Activated T-cell treated with anti-CD3 and anti-CD28 coated beads, Interleukin-2, amount 50 U/mL, for 72 hours (primary cell): ENCODE measurements around the gene SH3RF3. TPM values are rescaled to one million over a fixed set of nuclear protein-coding genes. Genes with fewer than 3 reads are reported as not detected.

ENCODE experiments used
- ATAC-seq, 2 donors: fragments of 150-1000 bp; cut with Tn5 transposase; replicated peaks in 1 of 2; 2 replicates each; pipeline ENCODE4 v1.10.0; 2021; ENCODE audit warnings: moderate library complexity in 2 of 2, mild to moderate bottlenecking in 1 of 2
- DNase-seq, 2 donors: peaks; one replicate each; pipeline ENCODE4 v3.0.0; 2021 to 2022; ENCODE audit warnings: mixed read lengths in 1 of 2
- H3K27ac Mint-ChIP-seq: one replicate; pipeline ENCODE4 v1.8.0; 2022; ENCODE audit warnings: mild to moderate bottlenecking, moderate library complexity, mixed read lengths
- H3K27me3 Mint-ChIP-seq: one replicate; pipeline ENCODE4 v1.8.0; 2022; ENCODE audit warnings: low read depth, mixed read lengths
- H3K36me3 Mint-ChIP-seq, 2 donors: one replicate each; pipeline ENCODE4 v1.8.0; 2022; ENCODE audit warnings: mixed read lengths in 2 of 2, mild to moderate bottlenecking in 1 of 2; ENCODE audit not compliant: insufficient read depth in 2 of 2
- H3K4me1 Mint-ChIP-seq: one replicate; pipeline ENCODE4 v1.8.0; 2022; ENCODE audit warnings: low read depth, mixed read lengths
- H3K4me3 Mint-ChIP-seq, 2 donors: one replicate each; pipeline ENCODE4 v1.8.0; 2022; ENCODE audit warnings: mild to moderate bottlenecking in 2 of 2, mixed read lengths in 2 of 2, moderate library complexity in 2 of 2
- H3K9me3 Mint-ChIP-seq, 2 donors: one replicate each; pipeline ENCODE4 v1.8.0; 2022; ENCODE audit warnings: mixed read lengths in 2 of 2
- total RNA-seq, 2 donors: library from RNA; stranded (reverse); gene quantifications; one replicate each; pipeline ENCODE4 v1.2.3, GENCODE V29; 2022

The SH3RF3 gene
- total RNA-seq, 2 donors from 2014 or later: 1.0 to 1.2 TPM

DNA sequence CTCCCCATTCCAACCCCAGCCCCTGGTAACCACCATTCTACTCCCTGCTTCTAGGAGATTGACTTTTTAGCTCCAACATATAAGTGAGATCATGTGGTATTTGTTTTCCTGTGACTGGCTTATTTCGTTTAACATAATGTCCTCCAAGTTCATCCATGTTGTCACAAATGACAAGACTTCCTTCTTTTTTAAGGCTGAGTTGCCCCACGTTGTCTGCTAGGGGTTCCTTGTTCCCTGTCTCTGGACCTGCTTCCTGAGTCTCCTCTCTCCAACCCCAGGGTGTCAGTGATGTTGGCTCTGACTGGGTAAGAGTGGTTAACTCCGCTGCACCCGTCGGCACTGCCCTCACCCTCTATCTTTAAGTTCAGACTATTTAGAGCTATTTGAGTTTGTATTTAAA, 175.2 kb downstream of the SH3RF3 start:
- H3K4me1 Mint-ChIP-seq: no peaks in the 10 kb centered on the region
- ATAC-seq (no peak), DNase-seq (no peak)
- no peak overlapping the region for H3K4me3 Mint-ChIP-seq
- H3K9me3 Mint-ChIP-seq: no peaks in the 10 kb centered on the region
- no peaks in the 10 kb centered on the region for H3K36me3 Mint-ChIP-seq
- no peaks in the 10 kb centered on the region for H3K27me3 Mint-ChIP-seq
- H3K27ac Mint-ChIP-seq: no peak overlapping the region

DNA sequence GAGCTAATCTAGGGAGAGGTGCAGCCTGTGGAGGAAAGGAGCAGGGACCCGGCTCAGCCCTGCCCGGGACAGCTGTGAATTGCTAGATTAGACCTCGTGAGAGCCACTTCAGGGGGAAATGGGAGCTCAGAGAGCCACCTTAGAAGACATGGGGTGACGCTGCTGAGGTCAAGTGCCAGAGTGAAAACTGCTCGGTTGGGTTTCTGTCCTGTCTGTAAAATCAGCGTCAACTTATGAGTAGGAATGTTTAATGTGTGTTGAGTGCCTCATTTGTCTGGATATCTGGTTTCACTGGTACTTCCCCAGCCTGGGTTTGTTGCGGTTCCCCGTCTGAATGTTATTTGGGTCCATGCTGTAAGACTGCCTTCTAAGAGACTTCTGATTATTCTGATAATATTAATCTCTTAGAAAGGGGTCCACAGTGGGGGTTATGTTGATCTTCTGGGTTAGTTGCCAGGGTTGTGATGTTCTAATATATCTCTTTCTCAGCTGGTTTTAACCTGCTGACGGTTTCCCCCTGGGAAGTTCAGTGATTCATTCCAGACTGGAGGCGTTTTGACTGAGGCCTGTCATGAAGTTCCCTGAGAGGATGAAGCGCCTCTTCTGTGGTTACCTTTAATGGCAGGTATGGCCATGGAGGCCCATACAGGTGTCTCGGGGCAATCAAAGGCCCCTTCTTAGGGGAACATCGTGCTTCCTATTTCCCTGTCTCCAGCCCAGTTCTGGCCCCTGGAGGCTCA, 175.9 kb downstream of the SH3RF3 start:
- H3K27ac Mint-ChIP-seq: no peak overlapping the region
- H3K36me3 Mint-ChIP-seq: no peaks in the 10 kb centered on the region
- ATAC-seq: no peak
- no peaks in the 10 kb centered on the region for H3K4me1 Mint-ChIP-seq
- H3K27me3 Mint-ChIP-seq: no peaks in the 10 kb centered on the region
- no peak overlapping the region for H3K4me3 Mint-ChIP-seq
- H3K9me3 Mint-ChIP-seq: no peaks in the 10 kb centered on the region
- no peak for DNase-seq

- no peaks in the 10 kb centered on the region for H3K9me3 Mint-ChIP-seq
- H3K4me1 Mint-ChIP-seq: no peaks in the 10 kb centered on the region
- DNase-seq (no peak), ATAC-seq (no peak)
- no peak overlapping the region for H3K4me3 Mint-ChIP-seq
- no peak overlapping the region for H3K27ac Mint-ChIP-seq
- H3K27me3 Mint-ChIP-seq: no peaks in the 10 kb centered on the region
- no peaks in the 10 kb centered on the region for H3K36me3 Mint-ChIP-seq
Measured at GRCh38 chr2:109305490-109306167, 176.6 kb downstream of the SH3RF3 start.

DNA sequence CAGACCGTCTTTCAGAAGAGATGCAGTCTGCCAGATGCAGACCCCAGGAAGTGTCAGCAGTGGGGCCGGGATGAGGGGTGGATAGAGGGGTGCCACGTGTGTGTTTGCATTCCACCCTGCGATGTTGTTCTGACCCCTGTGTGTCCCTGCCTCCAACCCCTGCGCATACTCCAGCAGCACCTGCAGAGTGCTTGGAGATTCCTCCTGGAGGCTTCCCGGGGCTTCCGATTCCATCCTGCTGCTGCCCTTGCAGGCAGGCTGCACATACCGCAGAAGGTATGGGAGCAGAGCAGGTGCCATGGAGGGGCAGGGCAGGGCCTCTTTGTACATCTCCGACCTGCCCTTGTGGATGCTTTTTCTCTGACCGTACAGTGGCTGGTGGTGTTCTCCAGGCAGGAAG, 177.2 kb downstream of the SH3RF3 start:
- no peak for ATAC-seq
- H3K4me1 Mint-ChIP-seq: no peaks in the 10 kb centered on the region
- no peaks in the 10 kb centered on the region for H3K9me3 Mint-ChIP-seq
- no peak for DNase-seq
- no peaks in the 10 kb centered on the region for H3K27me3 Mint-ChIP-seq
- H3K4me3 Mint-ChIP-seq: no peak overlapping the region
- no peaks in the 10 kb centered on the region for H3K36me3 Mint-ChIP-seq
- H3K27ac Mint-ChIP-seq: no peak overlapping the region

DNA sequence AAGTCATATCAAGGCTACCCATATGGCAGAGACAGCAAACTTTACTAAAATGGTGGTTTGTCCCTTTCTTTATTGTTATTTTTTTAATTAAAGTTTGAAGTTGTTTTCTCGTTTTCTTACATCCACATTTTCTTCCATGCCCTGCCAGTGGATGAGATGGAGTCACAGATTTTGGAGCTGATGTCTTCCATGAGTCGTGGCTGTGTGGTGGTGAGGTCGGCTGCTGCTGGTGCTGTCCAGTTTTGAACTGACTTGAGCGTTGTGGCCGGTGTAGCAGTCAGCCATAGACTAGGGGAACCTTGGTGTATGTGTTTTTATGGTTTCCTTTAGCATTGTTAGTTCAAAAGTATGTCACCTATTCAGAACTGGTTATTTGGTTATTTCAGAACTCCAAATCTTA, 182.8 kb downstream of the SH3RF3 start:
- DNase-seq: no peak
- Mint-ChIP-seq H3K27me3 (no peaks in the 10 kb centered on the region), H3K36me3 (no peaks in the 10 kb centered on the region), H3K4me3 (no peak overlapping the region), H3K27ac (no peak overlapping the region), H3K9me3 (no peaks in the 10 kb centered on the region), H3K4me1 (no peaks in the 10 kb centered on the region)
- ATAC-seq: no peak

DNA sequence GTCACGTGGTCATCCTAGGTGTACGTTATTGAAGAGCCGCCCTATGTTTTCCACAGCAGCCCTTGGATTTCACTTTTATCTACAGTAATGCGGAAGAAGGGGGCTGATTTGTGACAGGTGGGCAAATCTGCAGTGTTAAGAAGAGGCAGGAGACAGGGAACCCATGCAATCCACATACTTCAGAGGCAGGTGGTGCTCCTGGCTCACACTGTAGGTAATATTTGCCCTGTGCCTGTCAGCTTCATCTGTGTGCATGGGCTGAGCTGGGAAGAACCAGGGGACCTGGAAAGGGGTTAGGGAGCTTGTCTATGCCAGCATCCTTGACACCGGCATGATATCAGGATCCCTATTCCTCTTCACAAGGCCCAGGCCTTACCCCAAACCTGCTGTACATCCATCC, 183.9 kb downstream of the SH3RF3 start:
- no peak for DNase-seq
- H3K36me3 Mint-ChIP-seq: no peaks in the 10 kb centered on the region
- no peaks in the 10 kb centered on the region for H3K27me3 Mint-ChIP-seq
- no peaks in the 10 kb centered on the region for H3K9me3 Mint-ChIP-seq
- no peak overlapping the region for H3K27ac Mint-ChIP-seq
- no peak for ATAC-seq
- H3K4me3 Mint-ChIP-seq: no peak overlapping the region
- H3K4me1 Mint-ChIP-seq: no peaks in the 10 kb centered on the region

DNA sequence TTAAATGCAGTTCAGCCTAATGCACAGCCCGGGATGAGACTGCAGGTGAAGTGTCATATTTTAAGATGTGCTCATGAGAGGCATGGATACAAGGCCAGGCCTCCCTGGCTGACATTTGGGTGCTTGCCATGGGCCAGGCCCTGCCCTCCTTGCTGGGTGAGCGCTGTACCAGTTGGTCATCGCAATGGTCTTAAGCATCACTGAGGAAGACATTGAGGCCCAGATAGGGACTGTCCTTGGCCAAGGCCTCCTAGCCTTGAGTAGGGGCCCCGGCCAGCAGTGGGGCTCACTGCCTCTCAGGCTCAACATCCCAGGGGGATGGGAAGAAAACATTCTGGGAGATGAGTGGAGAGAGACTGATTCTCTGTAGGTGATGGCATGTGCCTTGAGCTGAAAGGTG, 184.3 kb downstream of the SH3RF3 start:
- Mint-ChIP-seq H3K27me3 (no peaks in the 10 kb centered on the region), H3K4me1 (no peaks in the 10 kb centered on the region), H3K4me3 (no peak overlapping the region), H3K27ac (no peak overlapping the region), H3K9me3 (no peaks in the 10 kb centered on the region), H3K36me3 (no peaks in the 10 kb centered on the region)
- ATAC-seq (no peak), DNase-seq (no peak)

- Mint-ChIP-seq H3K36me3 (no peaks in the 10 kb centered on the region), H3K9me3 (no peaks in the 10 kb centered on the region), H3K27ac (no peak overlapping the region), H3K4me3 (no peak overlapping the region), H3K4me1 (peaks cover 18% of the 10 kb centered on the region), H3K27me3 (no peaks in the 10 kb centered on the region)
- DNase-seq (no peak), ATAC-seq (no peak)
Measured at GRCh38 chr2:109316091-109316490, 187.1 kb downstream of the SH3RF3 start.

DNA sequence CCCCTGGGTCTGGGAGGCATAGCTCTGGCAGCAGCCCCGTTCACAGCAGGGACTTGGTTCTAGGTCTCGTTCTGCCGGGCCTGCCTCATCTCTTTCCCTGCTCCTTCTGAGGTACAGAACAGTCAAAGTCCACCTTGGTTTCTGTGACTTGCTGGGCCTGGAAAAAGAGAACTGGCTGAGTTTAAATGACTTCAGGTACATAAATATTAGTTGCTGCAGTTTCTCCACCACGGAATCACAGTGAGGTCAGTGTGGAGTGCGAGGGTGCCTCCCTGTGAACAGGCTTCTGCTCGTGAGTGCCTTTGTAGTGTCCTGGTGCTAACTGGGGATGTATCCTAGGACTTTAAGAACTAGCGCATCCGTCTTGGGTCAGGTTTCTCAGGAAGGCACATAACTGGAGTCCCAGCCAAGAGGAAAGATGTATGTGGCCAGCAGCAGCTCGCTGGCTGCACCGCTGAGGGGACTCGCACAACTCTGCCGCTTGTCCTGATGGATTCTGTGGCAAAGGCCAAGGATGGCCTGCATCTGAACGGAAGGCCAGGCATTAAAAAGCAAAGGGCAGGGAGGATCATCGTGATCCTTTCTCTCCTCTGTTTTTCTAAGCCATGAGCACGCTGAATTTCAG, 188.6 kb downstream of the SH3RF3 start:
- H3K27ac Mint-ChIP-seq: no peak overlapping the region

DNA sequence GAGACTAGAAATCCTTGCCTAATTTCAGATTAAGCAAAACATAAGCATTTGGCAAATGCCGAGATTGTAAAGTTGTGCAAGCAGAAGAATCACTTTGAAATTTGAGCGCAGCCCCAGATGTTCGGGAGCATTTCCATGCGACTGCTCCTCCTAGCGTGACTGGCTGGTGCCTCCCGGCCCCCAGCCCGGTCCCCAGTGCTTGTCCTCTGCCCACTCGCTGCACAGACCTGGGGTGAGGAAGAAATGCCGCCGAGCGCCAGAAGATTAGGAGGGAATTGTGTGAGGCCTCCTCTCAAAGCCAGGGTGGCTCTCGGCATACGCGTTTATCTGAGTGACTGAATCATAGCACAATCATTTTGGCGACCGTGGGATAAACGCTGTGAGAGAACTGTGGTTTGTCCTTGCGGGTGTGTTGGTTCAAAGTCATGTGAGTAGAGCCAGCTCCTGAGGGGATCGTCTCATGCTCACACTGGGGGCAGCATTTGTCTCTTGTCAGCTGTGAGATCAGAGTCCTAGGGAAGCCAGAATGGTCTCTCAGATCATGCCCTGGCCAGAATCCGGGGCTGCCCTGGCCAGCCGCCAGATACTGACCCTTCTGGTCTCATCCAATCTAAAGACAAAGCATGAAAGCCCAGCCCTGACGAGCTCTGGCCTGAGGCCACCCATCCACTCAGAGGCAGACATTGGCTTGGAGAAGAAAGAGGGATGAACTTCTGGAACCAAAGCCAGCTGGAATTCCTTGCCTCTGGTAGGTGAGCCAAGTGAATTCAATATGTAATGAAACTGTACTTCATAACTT, 189.3 kb downstream of the SH3RF3 start:
- no peaks in the 10 kb centered on the region for H3K27me3 Mint-ChIP-seq
- H3K4me3 Mint-ChIP-seq: no peak overlapping the region
- H3K4me1 Mint-ChIP-seq: peaks cover 18% of the 10 kb centered on the region
- no peaks in the 10 kb centered on the region for H3K36me3 Mint-ChIP-seq
- no peak overlapping the region for H3K27ac Mint-ChIP-seq
- no peak for ATAC-seq
- no peaks in the 10 kb centered on the region for H3K9me3 Mint-ChIP-seq
- DNase-seq: no peak

More for the DNA sequence above, 188.6 kb downstream of the SH3RF3 start:
- H3K36me3 Mint-ChIP-seq: no peaks in the 10 kb centered on the region
- H3K27me3 Mint-ChIP-seq: no peaks in the 10 kb centered on the region
- DNase-seq: no peak
- ATAC-seq: no peak
- H3K4me1 Mint-ChIP-seq: peaks cover 18% of the 10 kb centered on the region
- H3K9me3 Mint-ChIP-seq: no peaks in the 10 kb centered on the region
- H3K4me3 Mint-ChIP-seq: no peak overlapping the region

- H3K27ac Mint-ChIP-seq: no peak overlapping the region
- H3K4me1 Mint-ChIP-seq: peaks cover 18% of the 10 kb centered on the region
- ATAC-seq (no peak), DNase-seq (no peak)
- H3K27me3 Mint-ChIP-seq: no peaks in the 10 kb centered on the region
- H3K36me3 Mint-ChIP-seq: no peaks in the 10 kb centered on the region
- no peak overlapping the region for H3K4me3 Mint-ChIP-seq
- no peaks in the 10 kb centered on the region for H3K9me3 Mint-ChIP-seq
Measured at GRCh38 chr2:109318949-109319342, 189.9 kb downstream of the SH3RF3 start.

- H3K36me3 Mint-ChIP-seq: no peaks in the 10 kb centered on the region
- H3K9me3 Mint-ChIP-seq: no peaks in the 10 kb centered on the region
- H3K4me3 Mint-ChIP-seq: peak overlapping the region in 1 of 2 donors; percentile 13
- peaks cover 18% of the 10 kb centered on the region for H3K4me1 Mint-ChIP-seq
- H3K27me3 Mint-ChIP-seq: no peaks in the 10 kb centered on the region
- ATAC-seq (no peak), DNase-seq (no peak)
- no peak overlapping the region for H3K27ac Mint-ChIP-seq
Measured at GRCh38 chr2:109320195-109320922, 191.4 kb downstream of the SH3RF3 start.
